HuH-7.5 (cell line): Measurements from ENCODE around the gene NPM1.
"Not testable (repeated sequence)": the region's sequence is repeated elsewhere in the genome, so short reads cannot be mapped to it uniquely, and the experiment has no call there.

Experiments
- DNase-seq: peaks from one replicate; pipeline ENCODE4 v3.0.0; 2011; ENCODE audit warnings: low spot score

NPM1 gene

GRCh38 chr5:171386006-171386671, 1.5 kb upstream of the NPM1 start:
- no peak for DNase-seq

GRCh38 chr5:171386861-171387344, 746 bp upstream of the NPM1 start:
- DNase-seq = no peak

- peak; percentile 50 for DNase-seq
Observed at GRCh38 chr5:171387970-171388815, 544 bp downstream of the NPM1 start.

GRCh38 chr5:171388816-171389168, 1.1 kb downstream of the NPM1 start:
- no peak for DNase-seq

GRCh38 chr5:171390883-171391677, 3.4 kb downstream of the NPM1 start:
- DNase-seq = no peak

- DNase-seq = no peak
Observed at GRCh38 chr5:171391996-171392577, 4.4 kb downstream of the NPM1 start.

GRCh38 chr5:171392585-171393159, 5.0 kb downstream of the NPM1 start:
- no peak for DNase-seq

- DNase-seq = no peak
Observed at GRCh38 chr5:171395042-171395441, 7.4 kb downstream of the NPM1 start.

GRCh38 chr5:171396583-171396982, 8.9 kb downstream of the NPM1 start:
- not testable (repeated sequence) for DNase-seq

- DNase-seq = no peak
Observed at GRCh38 chr5:171397190-171397589, 9.5 kb downstream of the NPM1 start.

GRCh38 chr5:171397599-171397998, 9.9 kb downstream of the NPM1 start:
- no peak for DNase-seq

GRCh38 chr5:171398660-171399059, 11.0 kb downstream of the NPM1 start:
- not testable (repeated sequence) for DNase-seq

- DNase-seq = no peak
Observed at GRCh38 chr5:171400169-171400568, 12.5 kb downstream of the NPM1 start.

- no peak for DNase-seq
Observed at GRCh38 chr5:171401167-171401947, 13.7 kb downstream of the NPM1 start.

- not testable (repeated sequence) for DNase-seq
Observed at GRCh38 chr5:171402751-171403150, 15.1 kb downstream of the NPM1 start.

- no peak for DNase-seq
Observed at GRCh38 chr5:171405615-171406014, 18.0 kb downstream of the NPM1 start.

GRCh38 chr5:171407234-171407633, 19.6 kb downstream of the NPM1 start:
- DNase-seq = no peak

GRCh38 chr5:171409164-171410136, 21.8 kb downstream of the NPM1 start:
- no peak for DNase-seq

- DNase-seq = no peak
Observed at GRCh38 chr5:171410181-171410580, 22.5 kb downstream of the NPM1 start.

- DNase-seq = no peak
Observed at GRCh38 chr5:171412186-171412585, 24.5 kb downstream of the NPM1 start.
